ENCODE data around the gene SEMA4D. TPM values are rescaled to one million over a fixed set of nuclear protein-coding genes. Genes with fewer than 3 reads are reported as not detected.

SEMA4D gene
- total and polyA plus RNA-seq, 2 of the 13 experiments (the other 11 are each of a cell fraction or from before 2014, with no cell fraction given), result 0.13 to 0.16 TPM

DNA sequence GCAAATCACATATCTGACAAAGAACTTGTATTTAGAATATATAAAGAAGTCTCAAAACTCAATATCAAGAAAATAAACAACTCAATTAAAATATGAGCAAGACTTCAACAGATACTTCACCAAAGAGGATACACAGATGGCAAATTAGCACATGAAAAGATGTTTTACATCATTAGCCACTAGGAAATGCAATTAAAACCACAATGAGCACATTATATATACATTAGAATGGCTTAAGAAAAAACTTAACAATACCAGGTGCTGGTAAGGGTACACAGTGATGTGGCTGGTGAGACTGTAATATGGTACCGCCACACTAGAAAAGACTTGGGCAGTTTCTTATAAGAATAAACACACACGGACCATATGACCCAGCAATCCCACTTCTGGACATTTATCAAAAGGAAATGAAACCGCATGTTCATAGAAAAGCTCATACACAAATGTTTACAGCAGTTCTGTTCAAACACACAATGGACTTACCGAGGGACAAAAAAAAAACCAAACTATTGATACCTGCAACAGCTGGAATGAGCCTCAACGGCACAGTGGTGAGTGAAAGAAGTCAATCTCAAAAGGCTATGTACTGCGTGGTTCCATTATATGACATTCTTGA, 27.6 kb downstream of the SEMA4D start:
- Histone ChIP-seq H3K4me3 (replicated peaks in 1 of 3; ENCODE audit: insufficient read depth in 1 of 3, low read depth in 2 of 3, low read length in 3 of 3) (no peak overlapping the region), H3K4me1 (ENCODE audit: insufficient read depth, low read length) (no peaks in the 10 kb centered on the region), H3K36me3 (replicated peaks in 1 of 2; ENCODE audit: control insufficient read depth in 1 of 2, insufficient read depth in 2 of 2, low read length in 2 of 2) (no peaks in the 10 kb centered on the region), H2AFZ (ENCODE audit: low read length) (no peak overlapping the region), H4K20me1 (ENCODE audit: insufficient read depth, low read length) (no peaks in the 10 kb centered on the region), H3K4me2 (ENCODE audit: low read depth, low read length) (no peak overlapping the region), H3K27me3 (ENCODE audit: control insufficient read depth in 1 of 2, insufficient read depth in 2 of 2, low read length in 2 of 2) (peaks cover 0 to 2% of the 10 kb centered on the region in 2 experiments; a peak in 1 of 5 replicates), H3K9me3 (ENCODE audit: low read length) (no peaks in the 10 kb centered on the region), H3K9ac (ENCODE audit: insufficient read depth, low read depth, low read length) (no peak overlapping the region), H3K27ac (ENCODE audit: extremely low read length, insufficient read depth, low read length) (no peak overlapping the region), H3K79me2 (ENCODE audit: insufficient read depth, low read length) (no peaks in the 10 kb centered on the region)
- ChIA-PET CTCF (ENCODE audit: low intra/inter-chr PET ratio, low total read pairs) (no interaction called here), POLR2A (no interaction called here)
- BruUV-seq (replicated peaks), result no TSS peak
- no peak for DNase-seq (ENCODE audit: low spot score)
- no peak for TF ChIP-seq NR2F2 (IDR thresholded peaks at IDR 0.05; ENCODE audit: borderline replicate concordance, low read depth)
- TF ChIP-seq, protein P1, sequence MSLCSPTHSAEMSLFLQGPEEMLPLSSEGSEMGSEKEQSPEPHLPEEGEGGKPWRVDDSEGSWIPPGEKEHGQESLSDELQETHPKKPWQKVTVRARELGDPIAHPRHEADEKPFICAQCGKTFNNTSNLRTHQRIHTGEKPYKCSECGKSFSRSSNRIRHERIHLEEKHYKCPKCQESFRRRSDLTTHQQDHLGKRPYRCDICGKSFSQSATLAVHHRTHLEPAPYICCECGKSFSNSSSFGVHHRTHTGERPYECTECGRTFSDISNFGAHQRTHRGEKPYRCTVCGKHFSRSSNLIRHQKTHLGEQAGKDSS (CRISPR knock-in tag; IDR thresholded peaks at IDR 0.05; ENCODE audit: borderline replicate concordance, low read depth), result no peak
- TF ChIP-seq, protein P2, sequence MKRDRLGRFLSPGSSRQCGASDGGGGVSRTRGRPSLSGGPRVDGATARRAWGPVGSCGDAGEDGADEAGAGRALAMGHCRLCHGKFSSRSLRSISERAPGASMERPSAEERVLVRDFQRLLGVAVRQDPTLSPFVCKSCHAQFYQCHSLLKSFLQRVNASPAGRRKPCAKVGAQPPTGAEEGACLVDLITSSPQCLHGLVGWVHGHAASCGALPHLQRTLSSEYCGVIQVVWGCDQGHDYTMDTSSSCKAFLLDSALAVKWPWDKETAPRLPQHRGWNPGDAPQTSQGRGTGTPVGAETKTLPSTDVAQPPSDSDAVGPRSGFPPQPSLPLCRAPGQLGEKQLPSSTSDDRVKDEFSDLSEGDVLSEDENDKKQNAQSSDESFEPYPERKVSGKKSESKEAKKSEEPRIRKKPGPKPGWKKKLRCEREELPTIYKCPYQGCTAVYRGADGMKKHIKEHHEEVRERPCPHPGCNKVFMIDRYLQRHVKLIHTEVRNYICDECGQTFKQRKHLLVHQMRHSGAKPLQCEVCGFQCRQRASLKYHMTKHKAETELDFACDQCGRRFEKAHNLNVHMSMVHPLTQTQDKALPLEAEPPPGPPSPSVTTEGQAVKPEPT (CRISPR knock-in tag; IDR thresholded peaks at IDR 0.05; ENCODE audit: low read depth), result no peak
- no peak for TF ChIP-seq ATF7-NPFF (CRISPR knock-in tag; IDR thresholded peaks at IDR 0.05; ENCODE audit: low read depth)
- TF ChIP-seq, protein P3, sequence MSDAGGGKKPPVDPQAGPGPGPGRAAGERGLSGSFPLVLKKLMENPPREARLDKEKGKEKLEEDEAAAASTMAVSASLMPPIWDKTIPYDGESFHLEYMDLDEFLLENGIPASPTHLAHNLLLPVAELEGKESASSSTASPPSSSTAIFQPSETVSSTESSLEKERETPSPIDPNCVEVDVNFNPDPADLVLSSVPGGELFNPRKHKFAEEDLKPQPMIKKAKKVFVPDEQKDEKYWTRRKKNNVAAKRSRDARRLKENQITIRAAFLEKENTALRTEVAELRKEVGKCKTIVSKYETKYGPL (CRISPR knock-in tag; IDR thresholded peaks at IDR 0.05), result no peak
- TF ChIP-seq MTF1 (CRISPR knock-in tag; IDR thresholded peaks at IDR 0.05), result no peak
- WGBS (ENCODE audit: low lambda C conversion rate), result 40% methylated on average over 6 of the region's 6 CpGs
- ATAC-seq, result no peak
- in situ Hi-C loops (cut with HindIII; ENCODE audit: extremely low pct_ligation_motif_present, low pct_unique_long_range_greater_than_20kb), result no loop called here
- FAIRE-seq, result no peak
- intact Hi-C loops (cut with micrococcal nuclease; ENCODE audit: unreplicated experiment), result no loop called here
